ENCODE data around the gene PLCXD1.

DNA sequence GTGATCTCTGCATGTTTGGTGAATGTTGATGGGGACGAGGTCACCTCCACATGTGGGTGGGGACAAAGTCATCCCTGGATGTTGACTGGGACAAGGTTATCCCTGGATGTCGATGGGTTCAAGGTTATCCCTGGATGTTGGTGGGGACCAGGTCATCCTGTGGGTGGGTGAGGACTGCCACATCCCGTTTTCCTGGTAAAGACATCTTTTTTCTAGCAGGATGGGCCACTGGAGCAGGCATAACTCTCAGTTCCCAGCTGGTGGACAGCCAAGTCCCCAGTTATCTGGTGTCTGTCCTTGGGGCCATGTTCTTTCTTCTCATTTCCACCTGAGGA, 28.3 kb upstream of the PLCXD1 start:
- TF ChIP-seq, protein P1, sequence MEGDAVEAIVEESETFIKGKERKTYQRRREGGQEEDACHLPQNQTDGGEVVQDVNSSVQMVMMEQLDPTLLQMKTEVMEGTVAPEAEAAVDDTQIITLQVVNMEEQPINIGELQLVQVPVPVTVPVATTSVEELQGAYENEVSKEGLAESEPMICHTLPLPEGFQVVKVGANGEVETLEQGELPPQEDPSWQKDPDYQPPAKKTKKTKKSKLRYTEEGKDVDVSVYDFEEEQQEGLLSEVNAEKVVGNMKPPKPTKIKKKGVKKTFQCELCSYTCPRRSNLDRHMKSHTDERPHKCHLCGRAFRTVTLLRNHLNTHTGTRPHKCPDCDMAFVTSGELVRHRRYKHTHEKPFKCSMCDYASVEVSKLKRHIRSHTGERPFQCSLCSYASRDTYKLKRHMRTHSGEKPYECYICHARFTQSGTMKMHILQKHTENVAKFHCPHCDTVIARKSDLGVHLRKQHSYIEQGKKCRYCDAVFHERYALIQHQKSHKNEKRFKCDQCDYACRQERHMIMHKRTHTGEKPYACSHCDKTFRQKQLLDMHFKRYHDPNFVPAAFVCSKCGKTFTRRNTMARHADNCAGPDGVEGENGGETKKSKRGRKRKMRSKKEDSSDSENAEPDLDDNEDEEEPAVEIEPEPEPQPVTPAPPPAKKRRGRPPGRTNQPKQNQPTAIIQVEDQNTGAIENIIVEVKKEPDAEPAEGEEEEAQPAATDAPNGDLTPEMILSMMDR (IDR thresholded peaks at IDR 0.05), result no peak
- no peak for TF ChIP-seq POLR2A (IDR thresholded peaks at IDR 0.05)

Data from prostate gland (tissue), 2 donors.